ENCODE data around the gene GPC6.

GRCh38 chr13:93723316-93723715 is 496.7 kb downstream of the GPC6 start:
- TF ChIP-seq CTCF (IDR thresholded peaks at IDR 0.05) (no peak), FOXS1 (CRISPR knock-in tag; IDR thresholded peaks at IDR 0.05) (no peak), KDM1A (IDR thresholded peaks at IDR 0.05; ENCODE audit: low read depth) (no peak), MAFK (IDR thresholded peaks at IDR 0.05; ENCODE audit: partially characterized antibody) (no peak)

Measured in A549 (cell line).